Right cardiac atrium (tissue), 5 donors: Measurements from ENCODE around the gene DPYD. TPM values are rescaled to one million over a fixed set of nuclear protein-coding genes. Genes with fewer than 3 reads are reported as not detected.

Experiments
- ATAC-seq, 2 donors: fragments of 200-7000 bp; cut with Tn5 transposase; one replicate each; pipeline versions ENCODE4 v1.8.0 to v1.9.1; 2020; ENCODE audit warnings: moderate library complexity in 2 of 2, mild to moderate bottlenecking in 1 of 2
- DNase-seq, 3 donors: peaks; one replicate each; pipeline ENCODE4 v3.0.0-alpha.2; 2020
- H3K27ac ChIP-seq: one replicate; pipeline ENCODE4 v1.5.1; 2013; ENCODE audit warnings: mild to moderate bottlenecking, low read length, control low read depth, moderate library complexity
- H3K27me3 ChIP-seq: one replicate; pipeline ENCODE4 v1.6.1; 2013; ENCODE audit not compliant: control insufficient read depth, insufficient read depth
- H3K4me1 ChIP-seq: one replicate; pipeline ENCODE4 v1.6.1; 2013; ENCODE audit warnings: low read length; ENCODE audit not compliant: control insufficient read depth, insufficient read depth
- H3K4me3 ChIP-seq: one replicate; pipeline ENCODE4 v1.5.1; 2013; ENCODE audit warnings: low read length, control low read depth
- H3K9me3 ChIP-seq: one replicate; pipeline ENCODE4 v1.6.1; 2013; ENCODE audit warnings: low read length; ENCODE audit not compliant: control insufficient read depth
- WGBS: extraction: QIAGEN DNeasy Blood & Tissue Kit; methylation state at CpG from one replicate; pipeline ENCODE4 v1.1.7; 2013; 5-methylcytosine and 5-hydroxymethylcytosine counted together
- intact Hi-C, 4 donors: fragments of 100-400 bp; cut with DNase I; formaldehyde crosslinking; loops; one replicate each; pipeline versions ENCODE4 v1.11.0 to v1.14.0; 2022 to 2023
- polyA plus RNA-seq: library from polyadenylated mRNA; stranded (reverse); fragments of 200-250 nt; gene quantifications from one replicate; pipeline ENCODE4 v1.2.3, GENCODE V29; 2013
- total RNA-seq, 4 donors: library from RNA; stranded (reverse); fragmentation: NEBNext Ultra II Directional; extraction: Animal tissue kit (Norgen Biotek cat#: 25700); gene quantifications; one replicate each; pipeline ENCODE4 v1.2.1, GENCODE V29; 2021
- donor health status: healthy with polysubstance abuse.
- donor health status: DM: no; HTN: yes; CAD: no.
- donor health status: DM: no; HTN: no; CAD: no.
- donor health status: DM: no; HTN: yes; CAD: no; lungs with severe emphysema.
- donor health status: DM: yes; HTN: yes; CAD: no.

The DPYD gene
- total and polyA plus RNA-seq, 5 donors: 5.2 to 15.7 (median 15.4) TPM

DNA sequence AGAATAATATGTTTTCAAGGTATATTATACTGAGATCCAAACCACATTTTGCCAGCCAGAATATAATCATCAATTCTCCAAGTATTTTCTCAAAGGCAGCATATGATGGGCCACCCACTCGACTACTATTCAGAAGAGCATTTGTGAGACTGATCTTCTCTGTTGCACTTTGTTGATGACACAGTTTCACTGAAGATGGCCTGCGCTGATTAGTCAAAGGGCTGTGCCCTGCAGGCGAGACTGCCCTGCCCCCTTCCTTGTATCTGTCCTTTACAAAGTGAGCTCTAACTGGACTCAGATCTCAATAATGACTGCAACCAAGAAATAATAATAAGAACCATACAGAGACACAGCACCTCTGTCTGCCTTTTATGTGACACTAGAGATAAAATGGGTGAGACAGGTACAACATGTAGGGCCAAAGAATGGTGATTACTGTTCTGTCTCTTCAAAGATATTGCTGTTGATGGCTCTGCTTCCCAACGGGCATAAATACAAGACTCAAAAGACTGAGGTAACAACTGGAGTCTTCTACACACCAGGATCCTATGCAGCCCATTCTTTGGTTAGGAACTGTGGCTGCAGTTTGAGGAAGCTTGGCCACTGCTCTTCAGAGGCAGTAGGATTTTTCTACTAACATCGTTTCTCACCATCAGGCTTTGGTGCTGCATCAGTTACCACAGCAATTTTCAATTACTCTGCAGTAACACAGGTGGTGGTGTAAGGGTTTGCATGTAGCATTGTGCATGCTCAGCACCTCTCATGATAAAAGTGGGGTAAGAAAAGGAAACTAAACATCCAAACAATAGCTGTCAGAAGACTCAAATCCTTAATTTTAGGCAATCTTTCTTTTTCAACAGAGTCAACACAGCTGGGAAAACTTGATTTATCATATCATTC, 718.1 kb downstream of the DPYD start:
- Histone ChIP-seq H3K27ac (no peak overlapping the region), H3K27me3 (no peaks in the 10 kb centered on the region), H3K9me3 (no peaks in the 10 kb centered on the region), H3K4me1 (no peaks in the 10 kb centered on the region), H3K4me3 (no peak overlapping the region)
- intact Hi-C loops: no loop called here
- WGBS: 84% methylated on average over 5 of the region's 5 CpGs
- no peak for DNase-seq
- no peak for ATAC-seq

DNA sequence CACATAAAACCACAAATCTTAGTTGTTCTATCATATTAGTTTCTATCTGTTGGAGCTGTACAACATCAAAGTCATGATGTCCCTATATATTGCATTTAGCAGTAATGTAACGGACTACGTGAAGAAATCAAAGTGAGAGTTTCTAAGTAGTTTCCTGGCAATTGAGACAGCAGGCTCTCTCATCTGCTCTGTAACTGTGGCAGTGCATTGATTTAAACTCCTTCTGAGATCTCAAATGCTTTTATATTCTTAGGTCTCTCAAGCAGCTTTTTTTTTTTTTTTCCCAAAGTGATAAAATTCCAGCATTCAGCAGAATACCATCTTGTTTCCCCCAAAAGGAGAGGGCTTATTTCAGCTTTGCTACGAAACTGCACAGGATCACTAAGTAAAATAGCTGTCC, 719.2 kb downstream of the DPYD start:
- intact Hi-C loops: no loop called here
- 91% methylated on average over 3 of the region's 3 CpGs for WGBS
- ATAC-seq (no peak), DNase-seq (no peak)
- Histone ChIP-seq H3K27ac (no peak overlapping the region), H3K9me3 (no peaks in the 10 kb centered on the region), H3K4me3 (no peak overlapping the region), H3K27me3 (no peaks in the 10 kb centered on the region), H3K4me1 (no peaks in the 10 kb centered on the region)

DNA sequence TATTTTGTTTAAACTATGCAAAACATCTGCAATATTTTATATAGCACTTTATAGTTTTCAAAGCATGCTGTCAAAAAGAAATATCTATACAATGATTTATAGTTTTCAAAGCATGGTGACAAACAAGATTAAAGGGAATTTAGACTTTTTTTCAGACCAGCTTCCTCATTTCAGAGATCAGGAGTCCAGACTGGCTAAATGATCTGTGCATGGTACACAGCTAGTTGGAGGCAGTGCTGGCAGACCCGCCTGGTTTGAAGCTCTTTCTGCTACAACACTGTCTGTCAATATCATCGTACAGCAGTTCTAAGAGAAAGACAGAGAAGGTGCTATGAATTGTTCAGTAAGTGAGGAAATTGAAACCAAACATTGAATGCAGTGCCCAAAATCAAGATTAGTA, 720.2 kb downstream of the DPYD start:
- DNase-seq (no peak), ATAC-seq (no peak)
- Histone ChIP-seq H3K4me1 (no peaks in the 10 kb centered on the region), H3K9me3 (no peaks in the 10 kb centered on the region), H3K4me3 (no peak overlapping the region), H3K27me3 (no peaks in the 10 kb centered on the region), H3K27ac (no peak overlapping the region)
- intact Hi-C loops: no loop called here
- WGBS: 63% methylated on average over 2 of the region's 2 CpGs

DNA sequence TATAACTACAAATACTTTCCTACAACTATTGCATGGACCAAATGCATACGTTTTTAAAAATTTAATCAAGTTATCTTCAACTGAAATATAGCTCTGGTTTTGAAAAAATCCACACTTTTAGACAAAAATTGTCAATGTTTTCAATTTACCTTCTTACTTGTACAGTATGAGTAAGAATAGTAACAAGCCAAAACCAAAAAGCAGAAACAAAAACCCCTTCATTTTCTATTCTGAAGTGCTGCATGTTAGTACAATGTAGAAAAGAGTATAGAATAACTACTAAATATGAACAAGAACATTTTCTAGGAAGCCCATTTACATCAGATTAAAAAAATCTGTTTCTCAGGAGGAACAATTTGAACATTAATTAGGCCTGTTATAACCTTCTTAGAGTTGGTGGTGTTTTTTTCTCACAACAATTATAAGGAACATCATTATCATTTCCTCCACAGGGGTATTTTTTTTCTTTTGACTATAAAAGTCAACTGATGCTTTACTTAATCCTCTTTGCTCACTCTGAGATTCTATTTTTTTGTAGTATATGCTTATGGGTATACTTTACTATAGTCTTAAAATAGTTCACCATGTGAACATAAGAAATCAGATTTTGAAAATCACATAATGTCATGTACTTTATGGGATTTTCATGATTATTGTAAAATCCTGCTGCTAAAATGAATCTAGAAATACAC, 723.9 kb downstream of the DPYD start:
- Histone ChIP-seq H3K9me3 (no peaks in the 10 kb centered on the region), H3K4me3 (no peak overlapping the region), H3K27ac (no peak overlapping the region), H3K27me3 (no peaks in the 10 kb centered on the region), H3K4me1 (no peaks in the 10 kb centered on the region)
- DNase-seq: no peak
- WGBS: 82% methylated on average over 1 of the region's 1 CpG
- ATAC-seq: no peak
- intact Hi-C loops: no loop called here

DNA sequence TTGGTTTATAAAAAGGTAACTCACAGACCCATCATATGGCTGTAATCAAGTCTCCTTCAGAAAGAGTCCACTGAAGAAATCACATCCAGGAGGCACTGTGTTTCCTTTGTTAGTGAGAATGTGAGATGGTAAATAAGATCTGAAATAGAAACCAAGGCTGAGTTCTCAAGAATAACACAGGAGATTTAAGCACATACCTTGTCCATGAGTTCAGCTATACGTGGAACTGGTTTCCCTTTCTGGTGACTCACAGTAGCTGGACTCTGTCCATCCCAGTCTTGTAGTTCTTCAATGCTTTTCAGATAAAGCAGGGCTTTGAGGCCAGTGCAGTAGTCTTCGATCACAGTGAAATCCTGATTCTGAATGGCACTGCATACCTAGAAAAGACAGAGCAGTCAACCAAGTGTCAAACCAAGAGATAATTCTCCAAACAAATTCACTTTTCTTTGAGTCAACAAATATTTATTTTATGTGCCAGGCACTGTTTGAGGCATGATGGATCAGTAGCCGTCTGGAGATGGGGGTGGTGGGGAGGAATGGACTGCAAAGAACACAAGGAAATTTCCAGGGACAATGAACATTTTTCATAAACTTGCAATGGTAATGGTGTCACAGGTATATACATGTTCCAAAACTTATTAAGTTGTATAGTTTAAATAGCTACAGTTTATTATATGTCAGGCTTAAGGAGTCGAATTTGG, 727.8 kb downstream of the DPYD start:
- no peaks in the 10 kb centered on the region for H3K4me1 ChIP-seq
- 76% methylated on average over 4 of the region's 4 CpGs for WGBS
- no peaks in the 10 kb centered on the region for H3K27me3 ChIP-seq
- ATAC-seq (no peak), DNase-seq (no peak)
- H3K9me3 ChIP-seq: no peaks in the 10 kb centered on the region
- H3K4me3 ChIP-seq: no peak overlapping the region
- H3K27ac ChIP-seq: no peak overlapping the region
- intact Hi-C loops: no loop called here

DNA sequence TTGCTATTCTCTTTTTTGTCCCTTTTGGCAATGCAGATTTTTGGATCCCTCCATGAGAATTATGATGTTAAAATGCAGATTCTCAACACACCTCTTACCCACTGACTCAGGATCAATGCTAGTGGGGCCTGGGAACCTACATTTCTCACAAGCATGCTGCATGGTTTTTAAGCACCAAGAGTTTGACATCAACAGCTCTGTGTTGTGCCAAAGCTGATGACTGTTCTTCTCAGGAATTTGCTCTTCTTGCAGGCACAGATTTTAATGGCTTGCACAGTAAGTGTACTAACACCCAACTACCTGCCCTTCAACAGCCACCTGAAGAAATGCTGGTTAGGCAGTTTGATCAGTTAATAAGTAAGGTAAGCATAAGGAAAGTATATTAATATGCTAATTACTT, 730.5 kb downstream of the DPYD start:
- intact Hi-C loops: no loop called here
- no peak overlapping the region for H3K27ac ChIP-seq
- H3K4me3 ChIP-seq: no peak overlapping the region
- no peaks in the 10 kb centered on the region for H3K27me3 ChIP-seq
- no peak for ATAC-seq
- H3K9me3 ChIP-seq: no peaks in the 10 kb centered on the region
- H3K4me1 ChIP-seq: no peaks in the 10 kb centered on the region
- DNase-seq: no peak

DNA sequence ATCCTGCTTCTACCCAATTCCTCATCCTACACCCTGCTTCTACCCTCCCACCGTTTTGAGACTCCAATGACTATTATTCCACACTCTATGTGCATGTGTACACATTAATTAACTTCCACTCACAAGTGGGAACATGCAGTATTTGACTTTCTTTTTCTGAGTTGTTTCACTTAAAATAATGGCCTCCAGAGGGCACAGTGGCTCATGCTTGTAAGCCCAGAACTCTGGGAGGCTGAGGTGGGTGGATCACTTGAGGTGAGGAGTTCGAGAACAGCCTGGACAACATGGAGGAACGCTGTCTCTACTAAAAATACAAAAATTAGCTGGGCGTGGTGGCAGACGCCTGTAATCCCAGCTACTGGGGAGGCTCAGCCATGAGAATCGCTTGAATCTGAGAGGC, 734.5 kb downstream of the DPYD start:
- H3K27ac ChIP-seq: no peak overlapping the region
- 84% methylated on average over 6 of the region's 6 CpGs for WGBS
- no peaks in the 10 kb centered on the region for H3K27me3 ChIP-seq
- DNase-seq (no peak), ATAC-seq (no peak)
- H3K9me3 ChIP-seq: no peaks in the 10 kb centered on the region
- H3K4me3 ChIP-seq: no peak overlapping the region
- no peaks in the 10 kb centered on the region for H3K4me1 ChIP-seq
- intact Hi-C loops: no loop called here

DNA sequence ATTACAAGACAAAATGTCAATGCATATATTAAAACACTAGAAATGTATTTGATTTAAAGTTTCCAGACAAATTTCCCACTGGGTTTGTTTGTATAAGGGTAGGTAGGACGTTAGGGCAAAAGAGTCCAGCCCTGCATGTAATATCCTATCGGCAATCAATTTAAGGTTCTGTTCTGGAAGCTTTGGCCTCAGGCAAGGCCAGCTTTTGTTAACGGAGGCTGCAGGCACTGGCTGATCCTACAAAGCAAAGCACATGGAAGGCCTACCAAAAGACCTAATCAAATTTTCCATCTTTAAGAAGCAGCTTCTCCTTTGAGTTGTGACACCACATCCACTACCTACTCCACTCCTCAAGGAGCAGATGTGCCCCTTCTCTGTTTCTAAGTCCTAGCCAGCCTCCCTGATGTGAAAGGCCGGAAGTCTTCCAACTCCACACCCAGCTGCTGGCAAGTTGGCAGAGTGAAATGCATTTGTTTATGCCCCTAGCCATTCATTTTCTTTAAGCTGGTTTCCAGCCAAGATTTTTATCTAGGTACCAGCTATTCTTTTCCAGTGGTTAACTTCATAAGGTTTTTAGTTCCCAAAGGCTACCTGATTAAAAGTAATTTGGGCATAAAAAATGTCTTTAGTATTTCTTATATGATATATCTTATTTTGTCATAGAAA, 746.7 kb downstream of the DPYD start:
- ATAC-seq (no peak), DNase-seq (no peak)
- Histone ChIP-seq H3K9me3 (no peaks in the 10 kb centered on the region), H3K27me3 (no peaks in the 10 kb centered on the region), H3K27ac (no peak overlapping the region), H3K4me3 (no peak overlapping the region), H3K4me1 (peaks cover 1% of the 10 kb centered on the region)
- intact Hi-C loops: no loop called here
- 84% methylated on average over 4 of the region's 4 CpGs for WGBS

DNA sequence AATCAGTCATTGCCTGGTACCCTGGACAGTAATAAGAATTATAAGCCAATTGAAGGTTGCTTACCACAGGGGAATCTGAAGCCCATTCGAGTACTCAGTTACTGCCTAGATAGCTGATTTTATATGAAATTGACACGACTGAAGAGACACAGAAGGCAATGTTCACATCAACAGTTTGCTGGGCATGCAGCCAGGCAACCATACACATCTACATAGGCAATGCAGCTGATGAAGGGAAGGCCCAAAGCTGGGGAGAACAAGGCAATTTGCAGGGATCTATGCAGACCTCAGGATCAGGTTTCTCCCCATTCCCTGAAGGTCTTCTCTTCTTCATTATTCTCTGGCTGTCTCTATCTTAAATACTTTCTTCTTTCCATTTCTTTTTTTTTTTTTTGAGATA, 750.5 kb downstream of the DPYD start:
- H3K27ac ChIP-seq: no peak overlapping the region
- intact Hi-C loops: no loop called here
- no peak for ATAC-seq
- DNase-seq: no peak
- 73% methylated on average over 2 of the region's 2 CpGs for WGBS
- H3K27me3 ChIP-seq: no peaks in the 10 kb centered on the region
- H3K9me3 ChIP-seq: no peaks in the 10 kb centered on the region
- no peaks in the 10 kb centered on the region for H3K4me1 ChIP-seq
- no peak overlapping the region for H3K4me3 ChIP-seq

DNA sequence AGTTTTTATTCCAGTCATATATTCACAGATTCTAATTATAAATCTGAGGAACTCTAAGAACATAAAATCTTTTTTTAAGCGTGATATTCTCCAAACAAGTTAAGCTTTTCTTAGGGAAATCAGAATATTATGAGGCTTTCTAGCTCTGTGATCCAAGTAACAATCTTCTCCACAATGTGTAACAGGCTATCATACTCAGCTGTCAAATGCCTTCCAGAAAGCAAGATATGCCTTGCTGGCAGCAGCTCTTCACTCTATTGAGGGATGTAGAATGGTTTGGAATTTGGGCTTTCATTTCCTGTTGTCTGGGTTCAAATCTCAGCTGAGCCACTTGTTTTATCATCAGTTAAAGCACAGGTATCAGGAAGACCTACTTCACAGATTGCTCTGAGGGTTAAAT, 752.8 kb downstream of the DPYD start:
- no peaks in the 10 kb centered on the region for H3K4me1 ChIP-seq
- no peak overlapping the region for H3K27ac ChIP-seq
- WGBS: 78% methylated on average over 1 of the region's 1 CpG
- H3K27me3 ChIP-seq: no peaks in the 10 kb centered on the region
- ATAC-seq (no peak), DNase-seq (no peak)
- intact Hi-C loops: no loop called here
- no peaks in the 10 kb centered on the region for H3K9me3 ChIP-seq
- H3K4me3 ChIP-seq: no peak overlapping the region

DNA sequence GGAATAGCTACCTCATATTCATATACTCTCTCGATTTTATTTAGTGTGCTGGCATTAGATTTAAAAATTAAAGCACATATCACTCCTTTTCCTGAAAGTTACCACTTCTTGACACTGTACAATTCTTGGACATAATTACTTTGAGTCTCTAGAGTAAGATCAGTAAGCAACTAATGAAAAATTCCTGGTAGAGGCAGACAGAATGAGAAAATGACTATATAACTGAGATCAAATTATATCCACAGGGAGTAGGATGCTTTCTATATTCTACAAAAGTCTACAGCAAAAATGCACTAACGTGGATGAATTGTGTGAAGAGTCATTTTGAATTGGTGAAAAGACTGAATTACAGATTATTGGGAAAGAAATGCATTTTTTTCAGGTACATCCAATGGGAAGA, 753.6 kb downstream of the DPYD start:
- 65% methylated on average over 2 of the region's 2 CpGs for WGBS
- Histone ChIP-seq H3K27me3 (no peaks in the 10 kb centered on the region), H3K4me3 (no peak overlapping the region)

More for the DNA sequence above, 753.6 kb downstream of the DPYD start:
- Histone ChIP-seq H3K27ac (no peak overlapping the region), H3K4me1 (no peaks in the 10 kb centered on the region), H3K9me3 (no peaks in the 10 kb centered on the region)
- DNase-seq: no peak
- ATAC-seq: no peak
- intact Hi-C loops: no loop called here
